GM19397 (cell line): ENCODE data around the gene ISCA2.
"Not testable (repeated sequence)": the region's sequence is repeated elsewhere in the genome, so short reads cannot be mapped to it uniquely, and the experiment has no call there.

Experiments
- ATAC-seq: cut with Tn5 transposase; IDR thresholded peaks from one replicate; pipeline ENCODE4 v1.9.1; 2021; ENCODE audit warnings: mild to moderate bottlenecking, moderate library complexity; ENCODE audit not compliant: unreplicated experiment

Gene ISCA2

DNA sequence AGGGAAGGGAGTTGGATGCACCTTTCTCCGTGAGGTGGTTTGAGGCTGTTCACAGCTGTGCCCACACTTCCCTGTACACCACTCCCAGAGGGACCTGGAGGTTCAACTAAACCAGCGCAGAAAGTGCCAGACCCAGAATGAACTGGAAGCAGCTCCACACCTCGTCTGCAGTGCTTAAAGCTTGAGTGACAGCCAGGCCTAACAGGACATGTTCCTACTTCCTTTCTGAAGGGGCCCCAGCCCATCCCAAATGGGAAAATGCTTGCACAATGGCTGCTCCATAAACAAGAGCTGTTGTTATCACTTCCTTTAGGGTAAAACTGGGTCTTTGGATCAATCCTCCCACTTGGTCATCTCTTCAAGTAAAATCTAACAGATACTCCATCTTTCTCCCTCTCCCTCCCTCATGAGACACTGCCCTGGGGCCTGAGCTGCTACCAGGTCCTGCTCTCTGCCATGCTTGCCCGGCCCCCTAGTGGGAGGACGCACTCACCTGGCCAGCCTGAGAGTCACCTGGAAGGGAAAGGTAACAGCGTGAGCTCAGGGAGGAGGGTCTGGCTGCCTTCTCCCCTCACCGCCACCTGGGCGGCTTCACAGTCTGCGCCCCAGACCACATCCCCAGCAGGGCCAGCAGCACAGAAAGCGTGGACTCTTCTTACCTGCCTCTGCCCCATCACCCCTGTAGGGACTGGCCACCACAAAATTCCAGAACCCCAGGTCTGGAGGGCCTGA lies 33.5 kb downstream of the ISCA2 start:
- ATAC-seq = no peak

- no peak for ATAC-seq
Measured at GRCh38 chr14:74527736-74528280, 34.2 kb downstream of the ISCA2 start.

DNA sequence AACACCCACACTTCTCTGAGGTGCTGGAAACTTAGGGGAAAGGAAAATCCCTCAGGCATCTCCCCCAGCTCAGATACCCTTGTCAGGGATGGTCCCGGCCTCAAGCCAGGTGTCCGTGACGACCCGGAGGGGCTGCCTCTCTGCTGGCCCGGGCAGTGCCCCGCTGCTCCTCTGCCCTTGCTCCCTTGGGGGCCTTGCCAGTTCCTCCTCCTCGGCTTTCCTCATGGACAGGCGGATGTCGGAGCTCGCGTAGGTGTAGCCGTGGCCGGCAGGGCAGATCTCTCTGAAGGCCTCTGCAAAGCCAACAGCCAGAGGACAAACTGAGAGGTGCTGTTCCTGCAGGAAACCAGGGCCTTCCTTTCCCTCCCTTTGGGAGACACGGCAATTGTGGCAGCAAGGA lies 34.8 kb downstream of the ISCA2 start:
- no peak for ATAC-seq

GRCh38 chr14:74528886-74529285 lies 35.3 kb downstream of the ISCA2 start:
- no peak for ATAC-seq

DNA sequence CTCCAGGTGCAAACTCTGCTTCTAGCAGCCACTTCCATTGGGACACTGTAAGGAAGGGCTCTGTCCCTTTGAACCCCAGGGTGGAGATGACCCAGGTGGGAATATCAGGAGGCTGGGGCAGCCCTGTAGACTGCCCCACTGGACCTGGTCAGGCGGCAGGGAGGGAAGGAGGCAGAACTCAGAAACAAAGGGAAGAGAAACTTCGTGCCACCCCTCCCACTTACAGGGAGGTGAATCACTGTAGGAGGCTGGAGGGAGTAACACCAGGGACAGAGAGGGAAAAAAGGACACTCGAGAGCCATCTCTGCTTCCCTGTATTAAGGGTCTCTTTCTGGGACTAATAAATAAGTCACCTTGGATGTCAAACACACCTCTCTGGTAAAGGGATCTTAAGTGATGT lies 37.4 kb downstream of the ISCA2 start:
- ATAC-seq = no peak

DNA sequence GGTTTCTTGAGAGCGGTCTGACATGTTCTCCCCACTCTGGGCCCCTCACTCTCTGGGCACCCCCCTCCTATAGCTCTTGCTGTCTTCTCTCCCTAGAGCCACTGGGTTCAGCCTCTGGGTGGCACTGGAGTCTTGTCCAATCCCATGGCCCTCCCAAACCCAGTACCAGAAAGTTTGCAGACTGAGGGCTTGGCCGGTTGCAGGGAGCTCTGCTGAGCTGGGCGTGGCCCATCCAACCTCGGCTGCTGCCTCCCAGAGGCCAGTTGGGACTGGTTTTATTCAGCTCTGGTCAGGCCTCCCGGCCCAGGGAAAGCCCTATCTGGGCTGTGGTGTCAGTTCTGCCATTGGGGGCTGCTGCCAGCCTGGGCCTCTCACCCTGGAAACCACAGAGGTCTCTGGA lies 37.9 kb downstream of the ISCA2 start:
- no peak for ATAC-seq

DNA sequence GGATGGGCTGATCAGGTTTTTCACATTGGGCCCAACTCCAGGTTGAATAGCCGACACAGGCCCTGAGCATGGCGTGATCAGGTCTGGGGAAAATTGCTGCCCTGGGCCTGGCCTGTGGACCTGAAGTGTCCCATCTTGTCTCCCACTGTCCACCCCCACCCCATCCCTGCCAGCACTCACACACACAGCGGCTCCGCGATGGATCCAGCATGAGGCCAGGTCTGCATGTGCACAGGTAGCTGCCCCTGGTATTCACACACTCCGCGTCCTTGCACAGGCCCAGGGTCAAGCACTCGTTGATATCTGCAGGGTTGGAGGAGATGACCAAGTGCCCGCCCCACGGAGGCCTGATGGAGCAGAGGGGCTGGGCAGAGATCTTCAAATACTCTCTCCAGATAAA lies 38.7 kb downstream of the ISCA2 start:
- no peak for ATAC-seq

- ATAC-seq = no peak
Measured at GRCh38 chr14:74533576-74533975, 40.0 kb downstream of the ISCA2 start.

DNA sequence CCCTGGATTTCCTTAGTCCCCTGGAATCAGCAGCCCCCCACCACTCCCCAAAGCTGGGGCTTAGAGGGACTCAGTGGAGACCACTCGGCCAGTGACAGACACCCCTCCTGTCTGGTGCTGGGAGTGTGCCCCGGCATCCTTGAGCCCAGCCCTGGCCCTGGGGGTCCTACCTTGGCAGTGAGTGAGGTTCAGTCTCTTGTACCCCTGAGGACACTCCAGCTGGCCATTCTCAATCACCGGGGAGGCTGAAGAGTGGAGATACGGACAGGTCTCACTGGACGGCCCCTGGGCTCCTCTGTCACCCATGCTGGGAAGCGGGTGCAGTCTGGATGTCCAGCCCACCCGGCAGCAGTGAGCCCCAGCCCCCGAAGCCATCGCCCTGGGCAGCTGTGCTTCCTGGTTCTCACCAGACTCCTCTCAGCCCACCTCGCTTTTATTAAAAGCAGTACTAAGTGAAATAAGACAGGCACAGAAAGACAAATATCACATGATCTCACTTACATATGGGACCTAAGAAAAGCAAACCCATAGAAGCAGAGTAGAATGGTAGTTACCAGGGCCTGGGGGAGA lies 42.3 kb downstream of the ISCA2 start:
- no peak for ATAC-seq

DNA sequence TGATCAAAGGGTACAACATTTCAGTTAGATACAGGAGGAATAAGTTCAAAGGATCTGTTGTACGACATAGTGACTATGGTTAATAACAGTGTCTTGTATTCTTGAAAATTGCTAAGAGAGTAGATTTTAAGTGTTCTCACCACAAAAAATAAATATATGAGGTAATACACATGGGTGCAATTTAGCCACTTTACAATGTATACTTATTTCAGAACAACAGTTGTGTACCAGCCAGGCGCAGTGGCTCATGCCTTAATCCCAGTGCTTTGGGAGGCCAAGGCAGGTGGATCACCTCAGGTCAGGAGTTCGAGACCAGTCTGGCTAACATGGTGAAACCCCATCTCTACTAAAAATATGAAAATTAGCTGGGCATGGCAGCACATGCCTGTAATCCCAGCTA lies 42.8 kb downstream of the ISCA2 start:
- not testable (repeated sequence) for ATAC-seq

DNA sequence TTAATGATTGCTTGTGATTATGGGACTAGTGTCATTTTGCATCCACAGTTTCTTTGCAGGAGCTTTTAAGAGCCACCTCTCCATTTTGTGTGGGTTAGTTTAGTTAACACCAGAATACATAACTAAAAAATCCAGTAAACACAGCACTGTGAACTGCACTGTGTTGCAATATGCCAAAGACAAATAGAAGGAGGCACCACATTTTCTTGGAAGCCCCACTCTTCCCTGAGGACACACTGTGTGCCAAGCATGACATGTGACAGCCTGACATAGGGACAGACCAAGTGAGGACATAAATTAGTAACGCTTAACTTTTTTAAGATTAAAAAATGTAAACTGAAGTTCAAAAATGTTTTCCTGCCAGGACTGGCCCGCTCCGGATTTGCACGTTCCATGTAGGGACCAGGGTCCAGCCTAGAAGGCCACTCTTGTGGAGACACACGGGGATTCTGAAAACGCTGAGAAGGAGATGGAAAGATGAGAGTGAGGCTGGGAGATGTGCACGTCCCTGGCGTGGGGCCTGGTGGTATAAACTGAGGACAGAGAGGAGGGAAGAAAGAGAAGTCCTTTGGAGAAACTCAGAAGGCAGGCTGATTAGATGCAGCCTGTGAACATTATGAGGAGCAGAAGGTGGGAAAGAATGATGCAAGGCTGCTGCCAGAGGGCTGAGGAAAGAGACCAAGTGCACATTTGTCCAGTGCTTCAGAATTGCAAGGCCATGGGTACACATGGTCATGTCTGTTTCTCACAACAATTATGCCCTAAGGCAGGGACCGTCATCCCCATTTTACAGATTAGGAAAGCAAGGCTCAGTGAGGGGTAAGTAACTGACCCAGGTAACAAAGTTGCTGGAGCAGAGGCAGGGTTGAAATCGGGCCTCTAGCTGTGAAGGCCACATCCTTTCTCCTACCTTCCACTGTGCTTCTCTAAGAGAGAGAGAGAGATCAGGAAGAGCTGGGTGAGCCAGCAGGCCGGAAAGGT lies 45.1 kb downstream of the ISCA2 start:
- no peak for ATAC-seq

DNA sequence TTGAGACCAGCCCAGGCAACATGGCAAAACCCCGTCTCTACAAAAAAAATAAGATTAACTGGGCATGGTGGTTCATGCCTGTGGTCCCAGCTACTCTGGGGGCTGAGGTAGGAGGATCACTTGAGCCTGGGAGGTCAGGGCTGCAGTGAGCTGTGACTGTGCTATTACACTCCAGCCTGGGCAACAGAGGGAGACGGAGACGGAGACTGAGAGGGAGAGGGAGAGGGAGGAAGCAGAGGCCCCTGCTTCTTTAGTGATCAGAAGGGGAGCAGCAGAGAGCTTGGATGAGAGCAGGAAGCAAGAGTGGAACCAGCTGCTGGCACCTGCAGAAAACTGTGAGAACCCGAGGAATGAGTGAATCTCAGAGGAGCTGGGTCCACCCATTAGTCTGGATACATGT lies 45.9 kb downstream of the ISCA2 start:
- ATAC-seq = no peak

- no peak for ATAC-seq
Measured at GRCh38 chr14:74541225-74541624, 47.7 kb downstream of the ISCA2 start.

GRCh38 chr14:74542056-74542685 lies 48.6 kb downstream of the ISCA2 start:
- ATAC-seq = no peak

DNA sequence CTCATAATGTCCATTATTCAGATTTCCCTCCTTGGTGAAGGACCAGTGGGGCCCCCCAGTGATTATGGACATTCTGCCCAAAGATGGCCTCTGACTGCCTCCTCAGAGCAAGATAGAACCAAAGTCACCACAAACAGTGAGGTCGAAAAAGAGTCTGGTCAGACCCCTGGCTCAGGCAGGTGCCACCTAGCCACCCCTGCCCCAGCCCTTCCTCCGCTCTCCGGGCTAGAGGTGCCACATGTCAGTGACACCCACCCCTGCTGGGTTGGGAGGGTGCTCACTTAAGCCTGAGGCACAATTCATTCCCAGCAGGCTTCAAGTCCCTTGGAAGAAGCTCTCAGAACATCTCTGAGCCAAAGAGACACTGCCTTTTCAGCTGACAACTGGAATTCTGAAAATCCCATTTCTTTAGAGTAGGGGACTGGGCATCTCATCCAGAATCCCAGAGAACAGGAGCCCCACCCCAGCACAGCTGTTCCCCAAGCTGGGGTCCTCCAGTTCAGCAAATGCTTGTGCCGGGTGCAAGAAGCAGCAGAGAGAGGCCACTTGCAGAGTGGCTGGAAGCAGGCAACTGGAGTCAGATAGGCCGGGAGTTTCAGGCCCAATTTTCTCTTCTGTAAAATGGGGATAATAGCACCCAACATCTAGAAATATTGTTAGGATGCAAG lies 50.3 kb downstream of the ISCA2 start:
- ATAC-seq = no peak

- no peak for ATAC-seq
Measured at GRCh38 chr14:74545386-74545785, 51.8 kb downstream of the ISCA2 start.

GRCh38 chr14:74546416-74546815 lies 52.9 kb downstream of the ISCA2 start:
- no peak for ATAC-seq
